HG02763 (cell line): ENCODE measurements around the gene METRN.
"Not testable (repeated sequence)": the region's sequence is repeated elsewhere in the genome, so short reads cannot be mapped to it uniquely, and the experiment has no call there.

ENCODE experiments used
- ATAC-seq: cut with Tn5 transposase; IDR thresholded peaks from one replicate; pipeline ENCODE4 v1.9.1; 2021; ENCODE audit warnings: mild to moderate bottlenecking, moderate library complexity; ENCODE audit not compliant: unreplicated experiment

METRN gene

DNA sequence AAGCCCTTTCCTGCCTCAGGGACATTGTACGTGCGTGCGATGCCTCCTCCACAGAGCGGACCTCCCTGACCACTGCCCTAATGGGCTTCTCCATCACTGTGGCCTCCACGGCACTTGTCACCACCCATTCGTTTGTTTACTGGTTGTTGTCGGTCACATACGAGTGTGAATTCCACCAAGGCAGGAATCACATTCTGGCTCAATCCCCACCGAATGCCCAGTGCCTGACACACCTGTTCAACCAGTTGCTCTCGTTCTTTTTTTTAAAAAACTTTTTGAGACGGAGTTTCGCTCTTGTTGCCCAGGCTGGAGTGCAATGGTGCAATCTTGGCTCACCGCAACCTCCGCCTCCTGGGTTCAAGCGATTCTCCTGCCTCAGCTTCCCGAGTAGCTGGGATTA, 23.7 kb upstream of the METRN start:
- not testable (repeated sequence) for ATAC-seq

DNA sequence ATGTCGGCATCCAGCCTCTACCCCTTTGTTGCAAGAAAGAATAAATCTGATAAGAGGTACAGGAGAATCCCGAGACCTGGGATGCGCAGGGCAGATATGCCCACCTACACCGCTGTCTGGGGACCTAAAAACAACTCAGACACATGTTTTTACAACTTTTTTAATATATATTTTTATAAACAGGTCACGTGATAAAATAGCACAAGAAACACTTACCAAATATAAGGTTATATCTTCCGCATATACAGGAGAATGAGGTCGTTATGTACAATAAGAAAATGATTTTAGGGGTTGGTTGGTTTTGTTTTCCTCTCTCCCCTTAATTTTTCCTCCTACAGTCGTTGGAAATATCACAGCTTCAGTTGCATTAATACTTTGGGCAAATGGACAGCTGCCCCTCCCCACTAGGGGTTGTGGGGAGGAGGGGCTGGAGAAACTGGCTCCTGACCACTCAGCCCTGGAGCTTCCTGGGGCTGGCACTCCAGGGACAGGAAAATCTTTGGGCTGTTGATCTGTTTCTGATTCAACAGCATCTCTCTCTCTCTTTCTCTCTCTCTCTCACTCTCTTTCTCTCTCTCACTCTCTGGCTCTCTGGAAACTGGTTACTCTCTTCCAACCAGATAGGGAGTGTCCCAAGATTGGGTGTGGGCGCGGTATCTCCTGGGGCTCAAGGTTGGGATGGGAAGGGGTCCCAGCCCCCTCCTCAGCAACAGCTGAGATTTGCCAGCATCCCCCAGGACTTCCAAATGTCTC, 22.4 kb upstream of the METRN start:
- ATAC-seq: no peak

DNA sequence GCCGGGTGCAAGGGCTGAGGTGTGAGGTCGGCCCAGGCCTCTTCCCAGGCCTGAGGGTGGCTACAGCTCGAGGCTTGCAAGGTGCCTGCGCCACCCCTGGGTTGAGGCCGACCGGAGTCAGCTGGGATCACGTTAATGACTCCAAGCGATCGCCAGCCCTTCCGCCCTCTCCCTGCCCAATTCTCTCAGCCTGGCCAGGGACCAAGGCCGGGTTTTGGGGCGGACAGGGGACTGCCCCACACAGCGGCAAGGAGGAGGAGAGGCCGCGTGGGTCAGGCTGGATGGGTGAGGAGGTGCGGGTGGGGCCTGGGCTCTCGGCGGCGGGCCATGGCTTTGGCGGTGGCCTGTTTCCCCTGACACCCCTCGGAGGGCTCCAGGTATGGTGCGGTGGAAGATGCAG, 21.6 kb upstream of the METRN start:
- ATAC-seq: no peak

DNA sequence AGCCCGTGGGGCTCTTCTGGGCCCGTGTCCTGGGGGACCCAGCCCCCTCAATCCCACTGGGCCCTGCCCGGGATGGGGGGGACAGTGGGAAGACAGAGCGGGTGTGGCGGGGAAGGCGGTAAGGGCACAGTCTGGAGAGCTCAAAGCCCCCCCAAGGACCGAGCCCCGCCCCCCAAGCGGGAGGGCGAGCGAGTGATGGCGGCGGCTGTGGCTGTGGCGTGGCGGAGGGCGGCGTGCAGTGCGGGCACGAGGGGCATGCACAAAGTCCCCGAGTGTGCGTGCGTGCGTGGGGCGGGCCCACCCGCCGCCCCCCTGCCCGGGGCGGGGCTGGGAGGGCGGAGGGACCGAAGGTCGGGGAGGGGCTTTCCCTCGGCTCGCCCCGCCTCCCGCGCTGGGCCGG, 21.2 kb upstream of the METRN start:
- ATAC-seq: no peak

DNA sequence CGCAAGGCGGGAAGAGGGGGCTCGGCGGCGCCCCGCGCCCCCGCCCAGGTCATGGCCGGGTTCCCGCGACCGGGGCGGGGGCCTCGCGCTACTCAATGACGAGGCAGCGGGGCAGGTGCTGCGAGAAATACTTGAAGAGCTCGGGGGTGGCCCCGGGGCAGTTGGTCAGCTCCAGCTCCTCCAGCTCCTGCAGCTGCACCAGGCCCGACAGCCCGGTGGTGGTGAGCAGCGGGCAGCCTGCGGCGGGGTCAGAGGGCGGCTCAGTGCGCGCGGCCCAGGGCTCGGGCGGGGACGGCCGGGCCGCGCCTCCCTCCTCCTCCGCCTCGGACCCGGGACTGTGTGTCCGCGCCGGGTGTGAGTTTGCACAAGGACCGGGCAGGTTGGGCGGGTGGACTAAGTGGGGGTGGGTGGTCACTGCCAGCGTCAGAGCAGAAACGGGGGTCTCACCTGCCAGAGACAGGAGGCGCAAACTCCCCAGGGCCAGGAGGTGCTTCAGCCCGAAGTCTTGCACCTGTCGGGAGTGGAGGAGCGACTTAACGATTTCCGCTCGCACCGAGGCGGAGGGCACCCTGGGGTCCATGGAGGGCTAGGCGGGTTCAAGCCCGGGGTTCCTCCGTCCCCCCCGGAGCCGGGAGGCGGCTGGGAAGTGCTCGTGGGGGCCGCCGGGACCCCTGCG, 20.6 kb upstream of the METRN start:
- no peak for ATAC-seq

DNA sequence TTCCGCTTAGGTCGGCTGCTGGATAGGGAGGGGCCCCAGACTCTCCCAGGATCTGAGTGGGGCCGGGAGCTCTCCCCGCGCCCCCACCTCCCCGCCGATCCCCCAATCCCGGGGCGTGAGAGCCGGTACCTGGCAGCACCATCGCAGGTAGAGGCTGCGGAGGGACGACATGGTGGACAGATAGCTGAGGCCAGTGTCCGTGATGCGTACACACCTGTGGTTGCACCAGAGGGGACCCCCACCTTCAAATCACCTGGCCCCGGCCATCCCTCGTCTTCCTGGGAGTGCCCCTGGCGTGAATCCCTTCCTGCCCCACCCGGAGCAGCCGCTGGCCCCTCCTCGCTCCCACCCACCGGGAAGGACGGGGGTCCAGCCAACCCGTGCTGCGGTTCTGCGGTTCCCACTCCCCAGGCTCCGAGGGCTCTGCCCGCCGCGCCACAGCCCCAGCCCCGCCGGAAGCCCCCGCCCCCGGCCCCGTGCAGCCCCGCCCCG, 20.0 kb upstream of the METRN start:
- ATAC-seq: no peak

DNA sequence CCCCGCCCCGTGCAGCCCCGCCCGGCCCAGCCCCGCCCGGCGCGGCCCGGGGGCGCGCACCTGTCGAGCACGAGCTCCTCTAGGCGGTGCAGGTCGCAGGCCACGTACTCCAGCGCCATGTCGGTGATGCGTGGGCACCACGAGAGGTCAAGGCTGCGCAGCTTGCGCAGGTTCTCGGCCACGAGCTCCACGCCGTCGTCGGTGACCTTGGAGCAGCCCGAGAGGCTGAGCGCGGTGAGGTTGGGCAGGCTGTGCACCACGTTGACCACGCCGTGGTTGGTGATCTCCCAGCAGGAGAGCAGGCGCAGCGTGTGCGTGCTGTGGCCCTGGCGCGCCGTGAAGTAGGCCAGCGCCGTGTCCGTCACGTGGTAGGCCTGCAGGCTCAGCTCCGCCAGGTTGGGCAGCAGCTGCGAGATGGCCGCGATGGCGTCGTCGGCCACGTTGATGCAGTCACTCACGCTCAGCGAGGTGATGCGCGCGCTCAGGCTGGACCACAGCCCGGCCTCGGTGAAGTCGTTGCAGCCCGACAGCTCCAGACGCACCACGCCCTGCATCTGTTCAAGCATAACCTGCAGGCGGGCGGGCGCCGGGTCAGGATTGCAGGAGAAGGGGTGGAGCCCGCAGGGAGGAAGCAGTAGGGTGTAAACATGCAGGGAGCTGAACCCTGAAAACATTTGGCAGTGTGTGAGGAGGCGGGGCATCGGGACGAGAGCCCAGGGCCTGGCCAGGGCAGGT, 19.4 kb upstream of the METRN start:
- ATAC-seq: no peak

DNA sequence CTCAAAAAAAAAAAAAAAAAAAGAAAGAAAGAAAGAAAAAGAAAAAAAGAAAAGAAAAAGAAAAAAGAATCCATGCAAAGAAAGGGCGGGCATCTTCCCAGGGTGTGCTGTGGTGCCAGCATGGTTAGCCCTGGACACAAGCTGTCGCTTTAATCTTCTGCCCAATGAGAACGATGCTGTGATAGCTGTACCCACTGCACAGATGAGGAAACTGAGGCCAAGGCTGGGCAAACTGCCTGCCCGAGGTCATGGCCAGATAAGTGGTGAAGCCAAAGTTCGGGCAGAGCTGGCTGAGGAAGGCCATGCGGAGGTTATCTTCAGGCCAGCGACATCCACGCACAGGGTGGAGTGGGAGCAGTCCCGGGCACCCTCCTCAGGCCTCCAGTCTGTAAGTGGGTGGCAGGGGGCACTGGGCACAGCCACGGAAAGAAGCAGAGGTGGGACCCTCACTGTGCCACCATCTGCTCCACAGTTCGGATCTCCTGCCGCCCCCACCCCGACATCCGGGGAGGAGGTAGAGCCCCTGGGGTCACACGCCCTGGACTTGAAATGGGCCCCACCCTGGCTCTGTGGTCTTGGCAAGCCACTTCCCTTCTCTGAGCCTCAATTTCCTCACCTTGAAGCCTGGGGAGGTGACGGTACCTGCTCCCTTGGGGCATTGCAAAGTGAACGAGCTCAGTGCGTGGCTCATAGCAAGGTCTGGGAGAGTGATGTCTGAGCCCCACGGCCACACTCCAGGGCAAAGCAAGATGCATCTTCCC, 15.8 kb upstream of the METRN start:
- ATAC-seq: no peak

DNA sequence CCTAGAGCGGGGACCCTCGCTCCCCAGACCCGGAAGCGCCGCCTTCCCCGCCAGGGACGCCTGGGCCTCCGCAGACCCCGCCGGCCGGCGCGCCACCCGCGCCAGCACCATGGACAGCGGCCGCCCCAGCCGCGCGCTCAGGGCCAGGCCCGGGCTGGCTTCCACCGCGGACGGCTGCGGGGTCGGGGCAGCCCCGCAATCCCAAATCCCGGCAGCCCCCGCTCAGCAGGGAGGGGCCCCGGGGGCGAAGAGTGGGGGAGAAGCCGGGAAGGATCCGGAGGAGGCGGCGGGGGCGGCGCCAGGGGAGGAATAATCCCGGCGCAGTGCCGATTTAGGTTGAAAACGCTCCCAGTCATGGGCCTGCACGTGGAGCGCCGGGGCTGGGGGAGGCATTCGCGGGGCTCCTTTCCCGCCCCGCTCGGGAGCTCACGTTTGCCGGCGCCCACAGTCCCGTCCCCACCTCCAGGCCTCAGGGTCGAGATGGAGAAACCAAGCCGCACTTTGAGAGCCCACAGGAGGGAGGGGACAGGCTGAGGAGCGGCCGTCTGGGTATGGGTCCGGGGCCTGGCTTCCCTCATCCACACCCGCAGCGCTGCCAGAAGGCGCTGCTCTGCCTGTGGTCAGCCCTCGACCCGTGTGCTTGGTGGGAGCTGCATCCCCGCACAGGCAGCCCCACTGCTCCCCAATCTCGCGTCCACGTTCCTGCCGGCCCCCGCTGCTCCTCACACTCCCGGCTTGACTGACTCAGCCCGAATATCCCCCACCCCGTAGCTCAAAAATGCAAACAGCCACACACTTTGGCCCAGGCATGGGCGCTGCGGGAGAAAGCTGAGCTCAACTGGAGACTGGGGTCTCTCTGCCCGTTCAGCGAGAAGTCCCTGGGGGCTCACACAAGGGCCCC, 14.0 kb upstream of the METRN start:
- ATAC-seq: no peak

DNA sequence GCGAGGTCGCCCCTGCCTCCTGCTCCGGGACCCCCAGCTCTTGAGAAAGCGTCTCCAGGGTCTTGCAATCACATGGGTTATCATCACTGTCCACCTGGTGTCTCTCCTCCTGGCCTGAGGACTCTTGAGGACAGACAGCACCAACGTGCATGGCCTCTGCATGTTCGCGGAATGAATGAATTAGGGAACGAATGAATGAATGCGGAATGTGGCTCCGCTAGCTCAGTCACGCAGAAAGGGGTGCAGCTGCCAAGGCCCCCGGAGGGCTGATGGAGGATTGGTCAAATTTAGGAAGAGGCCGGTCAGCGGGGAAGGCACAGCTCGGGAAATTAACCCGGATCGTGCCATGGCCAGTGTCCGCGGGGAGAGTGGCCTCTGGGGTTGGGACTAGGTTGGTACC, 12.6 kb upstream of the METRN start:
- ATAC-seq: no peak

DNA sequence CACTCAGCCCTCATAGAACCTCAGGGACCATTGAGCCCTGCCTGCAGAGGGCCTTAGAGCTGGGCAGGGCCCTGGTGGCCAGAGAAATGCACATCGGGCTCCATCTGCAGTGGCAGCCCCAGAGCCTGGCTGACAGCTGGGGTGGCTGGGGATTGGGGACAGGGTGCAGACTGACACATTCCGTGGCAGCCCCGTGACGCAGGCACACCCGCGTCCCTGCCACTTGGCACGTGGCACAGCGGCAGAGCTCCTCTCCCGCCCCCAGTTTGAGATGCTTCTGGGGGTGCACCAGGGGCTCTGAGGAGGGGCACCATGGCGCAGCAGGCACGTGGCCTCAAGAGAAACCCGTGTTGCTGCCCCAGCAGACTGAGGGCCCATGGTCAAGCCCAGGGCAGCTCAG, 11.5 kb upstream of the METRN start:
- ATAC-seq: no peak

DNA sequence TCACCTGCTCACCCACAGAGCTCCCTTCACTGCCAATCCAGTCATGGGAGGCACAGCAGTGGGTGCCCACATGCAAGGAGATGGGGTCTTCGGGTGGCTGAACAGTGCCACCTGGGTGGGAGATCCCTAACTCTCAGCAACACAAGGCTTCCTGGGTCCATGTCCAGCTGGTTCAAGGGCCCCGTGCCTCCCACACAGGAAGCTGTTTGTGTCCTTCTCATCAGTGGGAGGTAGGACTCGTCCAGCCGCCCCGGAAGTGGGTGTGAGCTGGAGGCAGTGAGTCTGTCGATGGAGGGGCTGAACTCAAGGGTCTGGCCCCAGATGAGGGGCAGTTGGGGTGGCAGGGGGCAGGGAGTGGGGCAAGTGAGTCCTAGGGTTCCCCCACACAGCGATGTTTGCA, 10.9 kb upstream of the METRN start:
- no peak for ATAC-seq

DNA sequence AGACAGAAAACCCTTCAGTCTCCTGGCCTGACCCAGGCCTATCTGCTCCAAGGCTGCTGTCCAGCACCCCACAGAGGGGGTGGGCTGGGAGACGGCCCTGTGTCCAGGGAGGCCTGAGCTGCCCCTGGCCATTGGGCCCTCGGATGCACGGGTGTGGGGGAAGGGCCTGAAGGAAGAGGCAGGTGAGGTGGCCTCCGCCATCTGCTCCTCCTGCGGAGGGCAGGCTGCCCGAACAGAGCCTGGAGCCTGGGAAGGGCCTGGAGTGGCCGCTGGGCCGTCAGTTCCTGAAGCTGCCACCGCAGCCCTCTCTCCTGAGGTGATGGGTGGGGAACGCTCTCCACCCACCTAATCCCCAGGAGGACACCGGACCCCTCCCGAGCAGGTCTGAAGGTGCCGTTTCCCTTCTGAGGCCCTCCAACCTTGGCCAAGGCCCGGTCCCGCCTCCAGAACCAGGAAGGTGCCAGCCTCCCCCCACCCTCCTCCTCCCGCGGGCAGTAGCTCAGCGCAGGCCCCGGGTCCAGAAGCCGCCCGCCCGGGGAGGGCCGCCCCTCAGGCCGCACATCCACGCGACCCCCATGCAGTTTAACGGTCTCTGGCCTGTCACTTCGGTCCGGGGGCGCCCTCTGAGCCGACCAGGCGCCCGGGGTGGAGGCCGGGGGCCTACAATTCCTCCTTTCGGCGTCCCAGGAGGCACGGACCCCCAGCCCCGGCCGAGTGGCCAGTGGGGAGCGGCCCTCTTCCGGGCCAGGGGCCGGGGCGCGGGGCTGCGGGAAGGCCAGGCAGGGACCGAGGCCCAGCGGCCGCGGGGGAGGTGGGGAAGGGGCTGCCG, 10.2 kb upstream of the METRN start:
- no peak for ATAC-seq

DNA sequence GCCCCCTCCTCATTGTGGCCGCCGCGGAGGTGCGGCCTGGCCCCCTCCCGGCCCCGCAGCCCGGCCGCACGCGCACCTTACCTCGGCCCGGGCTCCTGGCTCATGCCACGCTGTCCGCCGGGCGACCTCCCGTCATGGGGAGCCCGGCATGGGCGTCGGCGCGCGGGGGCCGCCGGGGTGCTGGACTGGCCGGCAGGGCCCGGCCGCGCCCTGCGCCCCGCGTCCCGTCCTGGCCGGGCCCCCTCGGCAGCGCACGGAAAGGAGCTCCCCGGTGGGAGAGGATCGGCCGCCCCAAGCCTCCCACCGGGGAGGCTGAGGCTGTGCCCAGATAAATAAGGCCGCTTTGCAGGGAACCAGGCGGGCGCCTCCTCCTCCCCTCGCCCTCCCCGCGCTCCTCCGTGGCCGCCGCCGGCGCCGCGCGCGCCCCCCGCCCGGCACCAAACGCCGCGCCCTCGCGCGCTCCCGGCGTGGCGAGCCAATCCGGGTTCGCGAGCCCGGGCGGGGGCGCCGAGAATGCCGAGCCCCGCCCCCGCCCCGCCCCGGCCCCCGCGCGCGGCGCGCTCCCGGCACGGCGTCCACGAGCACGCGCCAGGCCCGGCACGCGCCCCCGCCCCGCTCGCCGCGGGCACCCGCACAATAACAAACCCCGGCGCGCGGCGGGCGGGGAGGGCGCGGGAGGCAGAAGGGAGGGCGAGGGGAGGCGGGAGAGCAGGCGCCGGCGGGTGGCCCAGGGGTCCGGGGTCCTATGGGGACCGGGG, 9.3 kb upstream of the METRN start, which contains the start of gene FBXL16:
Gene FBXL16, minus strand, starts transcription at position 371 of the 758 bp plus-strand sequence. CDS start 8,396 bp downstream, outside the sequence.
- ATAC-seq: no peak

DNA sequence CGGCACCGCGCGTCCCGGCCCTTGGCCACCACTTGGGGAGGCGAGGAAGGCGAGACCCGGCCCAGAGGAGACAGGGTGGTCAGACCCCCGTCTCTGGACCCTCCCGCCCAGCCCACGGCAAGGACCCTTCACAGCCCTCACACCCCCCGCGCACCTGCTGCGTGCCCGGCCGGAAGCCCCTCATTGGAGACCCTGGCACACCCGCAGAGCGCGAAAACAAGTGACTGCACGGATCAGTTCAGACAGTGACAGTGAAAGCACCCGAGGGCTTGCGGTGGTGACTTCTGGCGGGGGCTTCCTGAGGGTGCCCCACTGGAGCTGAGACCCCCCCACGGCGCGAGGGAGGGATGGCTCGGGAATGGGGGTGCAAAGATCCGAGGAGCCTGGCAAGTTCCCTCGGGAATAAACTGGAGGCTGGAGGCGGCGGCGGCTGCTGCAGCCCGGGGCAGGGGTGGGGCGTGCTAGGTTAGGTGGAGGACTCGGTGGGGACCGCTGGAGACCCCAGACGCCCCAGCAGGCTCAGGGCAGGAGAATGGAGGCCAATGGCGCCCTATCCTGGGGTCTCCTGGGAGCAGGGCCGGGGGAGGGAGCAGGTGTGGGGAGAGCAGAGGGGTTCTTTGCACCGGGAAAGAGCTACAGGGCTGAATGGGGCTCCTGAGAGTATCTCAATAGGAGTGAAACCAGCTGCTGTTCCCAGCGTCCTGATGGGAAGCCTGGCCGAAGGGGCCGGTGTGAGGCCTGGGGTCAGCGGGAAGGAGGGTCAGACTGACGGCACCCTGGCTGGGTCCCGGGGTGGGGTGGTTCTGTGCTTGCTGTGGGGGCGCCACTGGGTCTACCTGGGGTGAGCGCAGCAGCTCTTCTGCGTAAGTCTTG, 8.5 kb upstream of the METRN start:
- ATAC-seq: no peak

DNA sequence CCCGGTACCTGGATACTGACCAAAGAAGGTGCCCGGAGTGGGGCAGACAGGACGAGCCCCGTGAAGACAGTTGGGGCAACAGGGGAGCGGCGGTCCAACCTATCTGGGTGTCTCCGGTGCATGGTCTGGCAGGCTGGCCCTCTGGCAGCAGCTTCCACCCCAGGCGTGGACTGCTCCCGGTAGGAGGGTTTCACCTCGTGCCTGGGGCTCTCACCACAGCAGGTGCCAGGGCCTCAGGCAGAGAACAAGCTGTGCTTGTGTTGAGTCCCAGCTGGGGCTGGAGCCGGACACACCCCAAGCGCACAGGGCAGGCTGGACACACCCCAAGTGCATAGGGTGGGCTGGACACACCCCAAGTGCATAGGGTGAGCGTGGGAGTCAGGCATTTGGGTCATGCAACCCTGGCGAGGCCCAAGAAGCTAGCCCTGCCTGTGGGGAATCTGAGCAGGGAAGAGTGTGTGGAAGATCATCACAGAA, 7.8 kb upstream of the METRN start:
- ATAC-seq: no peak

DNA sequence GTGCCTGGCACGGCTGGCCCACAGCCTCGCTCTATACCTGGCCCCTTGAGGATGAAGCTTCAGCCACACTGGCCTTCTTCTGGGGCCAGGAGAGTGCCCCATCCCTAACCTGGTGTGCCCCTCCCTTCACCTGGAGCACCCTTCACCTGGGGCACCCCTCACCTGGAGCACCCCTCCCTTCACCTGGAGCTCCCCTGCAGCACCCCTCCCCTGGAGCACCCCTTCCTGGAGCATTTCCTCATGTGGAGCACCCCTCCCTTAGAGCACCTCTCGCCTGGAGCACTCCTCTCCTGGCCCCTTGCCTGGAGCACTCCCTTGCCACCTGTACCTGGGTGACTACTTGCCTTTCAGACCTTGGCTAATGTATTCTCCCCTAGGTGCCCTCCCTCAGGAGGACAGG, 6.9 kb upstream of the METRN start:
- no peak for ATAC-seq
